HG03558 (cell line): ENCODE measurements around the gene CEP104.

Experiments used
- ATAC-seq: cut with Tn5 transposase; IDR thresholded peaks from one replicate; pipeline ENCODE4 v1.9.1; 2021; ENCODE audit warnings: moderate number of reproducible peaks; ENCODE audit not compliant: unreplicated experiment; ENCODE audit errors: extremely low read depth

The CEP104 gene

DNA sequence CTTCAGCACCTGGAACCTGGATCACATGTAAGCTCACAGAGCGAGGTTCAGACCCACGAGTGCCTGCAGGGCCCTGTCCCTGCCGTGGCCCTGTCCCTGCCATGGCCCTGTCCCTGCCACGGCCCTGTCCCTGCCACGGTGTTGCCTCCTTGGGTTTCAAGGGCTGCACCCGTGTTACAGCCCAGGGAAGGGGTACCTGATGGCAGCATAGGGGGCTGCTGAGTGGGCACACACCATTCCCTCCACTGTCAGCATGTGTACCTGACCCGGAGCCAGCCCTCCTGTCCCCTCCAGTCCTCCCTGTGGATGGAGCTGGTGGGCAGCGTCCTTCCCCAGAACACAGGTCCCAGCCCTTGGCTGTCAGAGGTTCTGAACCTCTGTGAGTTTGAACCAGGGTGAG lies 15.5 kb upstream of the CEP104 start:
- ATAC-seq, result no peak

GRCh38 chr1:3871451-3871805 lies 14.4 kb upstream of the CEP104 start:
- ATAC-seq, result no peak

DNA sequence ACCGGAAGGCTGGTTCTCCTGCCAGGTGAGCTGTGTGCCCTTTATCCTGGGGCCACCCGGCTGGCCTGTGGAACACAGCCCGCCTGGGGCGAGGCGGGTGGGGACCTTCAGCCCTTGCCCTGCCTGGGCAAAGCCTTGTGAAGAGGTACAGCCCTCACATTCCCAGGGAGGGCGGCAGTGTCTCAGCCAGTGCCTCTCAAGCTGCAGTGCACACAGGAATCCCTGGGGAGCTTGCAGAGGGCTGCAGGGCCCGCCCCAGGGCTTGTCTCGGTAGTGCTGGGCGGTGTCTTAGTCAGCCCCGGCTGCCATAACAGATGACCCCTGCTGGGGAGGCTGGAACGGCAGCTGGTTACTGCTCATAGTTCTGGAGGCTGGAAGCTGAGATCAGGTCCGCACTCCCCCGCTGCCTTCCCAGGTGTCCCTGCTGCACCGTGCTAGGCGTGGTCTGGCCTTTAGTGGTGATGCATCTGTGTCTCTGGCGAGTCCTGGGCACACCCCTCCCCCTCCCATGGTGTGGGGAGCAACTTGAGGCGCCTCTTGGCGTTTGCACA lies 12.8 kb upstream of the CEP104 start:
- ATAC-seq, result no peak

- no peak for ATAC-seq
These were observed 11.5 kb upstream of the CEP104 start for GRCh38 chr1:3868464-3869006.

DNA sequence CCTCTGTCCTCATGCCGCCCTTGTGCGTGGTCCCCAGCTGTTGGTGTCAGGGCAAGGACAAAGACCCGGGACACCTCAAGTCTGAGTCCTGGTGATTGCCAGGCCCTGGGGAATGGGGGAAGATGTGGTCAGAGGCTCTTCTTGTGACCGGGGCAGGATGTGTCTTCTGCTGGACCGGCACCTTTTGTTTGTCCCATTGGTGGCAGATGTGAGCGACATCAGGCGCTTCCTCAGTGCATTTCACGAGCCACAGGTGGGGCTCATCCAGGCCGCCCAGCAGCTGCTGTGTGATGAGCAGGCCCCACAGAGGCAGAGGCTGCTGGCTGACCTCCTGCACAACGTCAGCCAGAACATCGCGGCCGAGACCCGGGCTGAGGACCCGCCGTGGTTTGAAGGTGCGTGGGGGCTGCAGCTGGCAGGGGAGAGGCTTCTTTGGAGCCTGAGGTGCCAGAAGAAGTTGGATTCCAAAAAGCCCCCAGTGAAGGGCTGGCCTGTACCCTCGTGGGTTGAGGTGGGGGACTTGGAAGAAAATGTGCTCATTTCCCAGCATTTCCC lies 8.7 kb upstream of the CEP104 start:
- no peak for ATAC-seq

GRCh38 chr1:3864884-3865283 lies 7.9 kb upstream of the CEP104 start:
- no peak for ATAC-seq

DNA sequence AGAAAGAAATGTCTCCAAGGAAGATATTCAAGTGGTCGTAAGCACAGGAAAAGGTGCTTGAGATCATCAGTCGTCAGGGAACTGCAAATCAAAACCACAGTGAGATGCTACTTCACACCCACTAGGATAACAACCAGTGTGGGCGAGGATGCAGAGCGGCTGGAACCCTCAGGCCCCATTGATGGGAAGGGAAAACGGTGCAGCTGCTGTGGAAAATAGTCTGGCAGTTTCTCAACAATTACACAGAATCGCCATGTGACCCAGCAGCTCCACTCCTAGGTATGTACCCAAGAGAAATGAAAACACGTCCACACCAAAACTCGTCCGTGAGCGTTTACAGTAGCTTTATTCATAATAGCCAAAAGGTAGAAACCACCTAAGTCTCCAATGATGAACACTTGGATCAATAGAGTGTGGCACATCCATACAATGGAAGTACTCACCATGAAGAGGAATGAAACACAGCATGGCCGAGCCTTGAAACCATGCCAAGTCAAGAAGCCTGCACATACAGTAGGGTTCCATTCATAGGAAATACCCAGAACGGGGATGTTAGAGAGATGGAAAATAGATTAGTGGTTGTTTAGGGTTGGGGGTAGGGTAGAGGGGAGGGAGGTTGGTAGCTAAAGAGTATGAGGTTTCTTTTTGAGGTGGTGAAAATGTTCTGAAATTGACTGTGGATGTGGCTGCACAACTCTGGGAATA lies 6.4 kb upstream of the CEP104 start:
- no peak for ATAC-seq

GRCh38 chr1:3858231-3858981 lies 1.4 kb upstream of the CEP104 start:
- no peak for ATAC-seq

GRCh38 chr1:3857791-3858129 lies 749 bp upstream of the CEP104 start:
- ATAC-seq, result no peak

DNA sequence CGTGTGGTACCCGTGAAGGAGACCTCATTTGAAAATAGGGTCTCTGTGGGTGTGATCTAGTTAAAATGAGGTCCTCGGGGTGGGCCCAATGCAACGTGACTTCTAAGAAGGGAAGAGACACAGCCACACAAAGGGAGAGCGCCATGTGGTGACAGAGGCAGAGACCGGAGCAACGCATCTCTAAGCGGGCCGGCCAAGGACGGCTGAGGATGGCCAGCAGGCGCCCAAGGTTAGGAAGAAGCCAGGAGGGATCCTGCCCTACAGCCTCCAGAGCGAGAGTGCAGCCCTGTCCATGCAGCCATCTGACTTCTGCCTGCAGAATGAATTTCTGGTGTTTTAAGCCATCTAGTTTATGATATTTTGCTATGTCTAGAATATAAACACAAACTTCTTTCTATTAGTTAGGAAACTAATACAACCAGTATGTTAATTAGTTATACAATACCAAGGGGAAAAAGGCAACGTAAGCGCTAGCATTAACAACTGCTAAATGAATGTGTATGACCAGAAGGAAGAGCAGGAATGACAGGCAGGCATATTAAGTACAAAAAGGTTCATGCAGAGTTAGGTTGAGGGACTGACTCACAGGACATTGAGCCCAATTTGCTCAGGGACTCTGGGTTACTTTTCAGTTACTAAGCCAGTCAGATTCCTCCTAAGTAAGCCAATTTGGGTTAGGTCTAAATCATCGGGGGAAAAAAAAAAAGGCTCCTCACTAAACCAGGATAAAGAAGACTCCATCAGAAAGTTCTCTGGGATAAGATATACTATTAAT lies 4.1 kb downstream of the CEP104 start:
- no peak for ATAC-seq

DNA sequence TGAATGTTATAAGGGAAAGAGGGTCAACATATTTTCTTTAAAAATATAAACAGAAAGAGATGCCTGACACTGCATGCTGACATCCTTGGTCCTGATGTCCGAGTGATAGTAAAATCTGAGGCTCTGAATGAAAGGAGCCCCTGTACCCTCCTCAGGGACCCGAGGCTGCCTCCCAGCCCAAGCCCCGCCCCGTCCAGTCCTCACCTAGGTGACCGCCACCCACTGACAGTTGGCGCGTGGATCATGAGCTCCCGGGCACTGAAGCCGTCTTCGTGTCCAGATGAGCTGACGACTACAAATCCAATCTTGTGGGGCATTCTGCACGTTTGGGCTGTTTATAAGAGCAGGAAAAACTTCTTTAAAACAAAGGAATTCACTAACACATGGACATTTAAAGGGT lies 4.9 kb downstream of the CEP104 start:
- no peak for ATAC-seq

- ATAC-seq, result no peak
These were observed 5.7 kb downstream of the CEP104 start for GRCh38 chr1:3851292-3851691.

- no peak for ATAC-seq
These were observed 6.2 kb downstream of the CEP104 start for GRCh38 chr1:3850857-3851256.

DNA sequence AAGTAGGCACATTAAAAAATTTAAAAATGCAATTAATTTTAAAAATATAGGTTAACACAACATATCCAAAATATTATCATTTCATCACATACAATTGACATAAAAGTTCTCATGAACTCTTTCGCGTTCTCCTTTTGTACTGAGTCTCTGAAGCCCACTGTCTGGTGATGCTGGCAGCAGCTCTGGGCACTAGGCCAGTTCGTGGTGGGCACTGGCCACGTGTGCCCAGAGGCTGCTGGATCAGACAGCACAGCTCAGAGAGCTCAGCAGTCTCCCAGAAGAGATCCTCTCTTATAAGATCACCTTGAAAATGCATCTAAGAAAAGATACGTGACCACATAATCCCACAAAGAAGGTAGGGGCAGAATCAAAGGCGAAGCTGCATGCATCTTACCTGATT lies 9.9 kb downstream of the CEP104 start:
- no peak for ATAC-seq

- no peak for ATAC-seq
These were observed 10.5 kb downstream of the CEP104 start for GRCh38 chr1:3846541-3846940.

GRCh38 chr1:3842912-3843311 lies 14.1 kb downstream of the CEP104 start:
- ATAC-seq, result no peak

GRCh38 chr1:3841491-3841890 lies 15.5 kb downstream of the CEP104 start:
- ATAC-seq, result no peak

DNA sequence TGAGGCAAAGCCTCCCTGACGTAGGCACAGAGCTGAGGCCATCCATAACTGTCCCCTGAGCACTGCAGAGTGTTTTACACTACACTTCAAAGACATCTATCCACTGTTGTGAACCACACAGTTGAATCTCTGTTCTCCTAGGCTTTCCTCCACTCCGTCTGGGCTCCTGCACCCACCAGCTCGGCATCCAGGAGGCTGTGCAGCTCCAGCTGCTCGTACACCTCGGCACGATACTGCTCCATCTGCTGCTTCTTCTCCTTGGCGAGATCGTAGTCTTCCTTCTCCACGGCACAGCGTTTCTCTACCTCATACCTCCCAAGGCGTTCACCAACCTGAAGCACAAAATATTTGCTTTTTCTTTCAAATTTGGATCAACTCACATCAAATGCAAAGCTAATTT lies 18.2 kb downstream of the CEP104 start:
- no peak for ATAC-seq

GRCh38 chr1:3837685-3838084 lies 19.3 kb downstream of the CEP104 start:
- ATAC-seq, result no peak

GRCh38 chr1:3837200-3837599 lies 19.8 kb downstream of the CEP104 start:
- no peak for ATAC-seq

DNA sequence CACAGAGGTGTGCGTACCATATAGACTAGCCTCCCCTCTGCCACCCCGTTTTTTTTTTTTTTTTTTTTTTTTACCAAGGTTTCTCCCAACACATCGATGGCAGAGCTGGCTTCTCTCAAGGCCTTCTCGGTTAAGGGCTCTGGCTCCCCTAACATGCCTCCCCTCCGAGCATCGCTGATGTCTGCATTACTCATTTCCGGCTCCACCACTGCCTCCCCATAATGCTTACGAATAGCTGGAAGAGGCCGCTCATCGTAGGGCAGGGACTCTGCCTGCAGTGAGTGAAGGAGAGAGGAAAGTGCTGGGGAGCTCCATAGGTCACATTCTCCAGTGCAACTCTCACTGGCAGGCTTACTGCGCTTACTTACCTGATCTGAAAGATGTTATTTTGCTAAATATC lies 20.6 kb downstream of the CEP104 start:
- no peak for ATAC-seq
